LNCAP (cell line): Measurements from ENCODE around the gene CYP4F12.

Experiments
- TF ChIP-seq, protein P1 (sequence below): fragments of 450-650 bp; IDR thresholded peaks from 2 replicates; pipeline ENCODE4 v1.5.1; 2017; ENCODE audit warnings: mild to moderate bottlenecking

Gene CYP4F12

DNA sequence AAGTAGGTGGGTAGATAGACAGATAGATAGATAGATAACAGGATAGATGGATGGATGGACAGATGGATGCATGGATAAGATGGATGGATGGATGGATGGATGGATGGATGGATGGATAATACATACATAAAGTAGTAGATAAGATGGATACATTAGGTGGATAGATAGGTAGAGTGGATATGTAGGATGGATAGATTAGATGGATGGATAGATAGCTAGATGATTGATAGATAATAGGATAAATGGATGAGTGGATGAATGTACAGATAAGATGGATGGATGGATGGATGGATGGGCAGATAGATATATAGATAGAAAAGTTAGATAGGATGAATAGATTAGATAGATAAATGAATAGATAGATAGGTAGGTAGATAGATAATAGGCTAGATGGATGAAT, 30.1 kb upstream of the CYP4F12 start:
- TF ChIP-seq, protein P1, sequence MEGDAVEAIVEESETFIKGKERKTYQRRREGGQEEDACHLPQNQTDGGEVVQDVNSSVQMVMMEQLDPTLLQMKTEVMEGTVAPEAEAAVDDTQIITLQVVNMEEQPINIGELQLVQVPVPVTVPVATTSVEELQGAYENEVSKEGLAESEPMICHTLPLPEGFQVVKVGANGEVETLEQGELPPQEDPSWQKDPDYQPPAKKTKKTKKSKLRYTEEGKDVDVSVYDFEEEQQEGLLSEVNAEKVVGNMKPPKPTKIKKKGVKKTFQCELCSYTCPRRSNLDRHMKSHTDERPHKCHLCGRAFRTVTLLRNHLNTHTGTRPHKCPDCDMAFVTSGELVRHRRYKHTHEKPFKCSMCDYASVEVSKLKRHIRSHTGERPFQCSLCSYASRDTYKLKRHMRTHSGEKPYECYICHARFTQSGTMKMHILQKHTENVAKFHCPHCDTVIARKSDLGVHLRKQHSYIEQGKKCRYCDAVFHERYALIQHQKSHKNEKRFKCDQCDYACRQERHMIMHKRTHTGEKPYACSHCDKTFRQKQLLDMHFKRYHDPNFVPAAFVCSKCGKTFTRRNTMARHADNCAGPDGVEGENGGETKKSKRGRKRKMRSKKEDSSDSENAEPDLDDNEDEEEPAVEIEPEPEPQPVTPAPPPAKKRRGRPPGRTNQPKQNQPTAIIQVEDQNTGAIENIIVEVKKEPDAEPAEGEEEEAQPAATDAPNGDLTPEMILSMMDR, result no peak

DNA sequence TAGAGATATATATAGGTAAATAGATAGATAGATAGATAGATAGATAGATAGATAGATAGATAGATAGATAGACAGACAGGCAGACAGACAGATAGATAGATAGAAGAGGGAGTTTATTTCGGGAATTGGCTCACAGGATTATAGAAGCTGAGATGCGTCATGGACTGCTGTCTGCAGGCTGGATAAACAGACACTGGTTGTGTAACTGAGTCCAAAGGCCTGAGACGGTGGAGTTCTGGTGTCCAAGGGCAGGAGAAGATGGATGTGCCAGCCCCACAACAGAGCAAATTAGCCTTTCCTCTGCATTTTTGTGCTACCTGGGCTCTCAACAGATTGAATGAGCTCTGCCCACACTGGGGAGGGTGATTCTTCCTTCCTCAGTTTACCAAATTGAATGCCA, 29.5 kb upstream of the CYP4F12 start:
- TF ChIP-seq, protein P1, result no peak

DNA sequence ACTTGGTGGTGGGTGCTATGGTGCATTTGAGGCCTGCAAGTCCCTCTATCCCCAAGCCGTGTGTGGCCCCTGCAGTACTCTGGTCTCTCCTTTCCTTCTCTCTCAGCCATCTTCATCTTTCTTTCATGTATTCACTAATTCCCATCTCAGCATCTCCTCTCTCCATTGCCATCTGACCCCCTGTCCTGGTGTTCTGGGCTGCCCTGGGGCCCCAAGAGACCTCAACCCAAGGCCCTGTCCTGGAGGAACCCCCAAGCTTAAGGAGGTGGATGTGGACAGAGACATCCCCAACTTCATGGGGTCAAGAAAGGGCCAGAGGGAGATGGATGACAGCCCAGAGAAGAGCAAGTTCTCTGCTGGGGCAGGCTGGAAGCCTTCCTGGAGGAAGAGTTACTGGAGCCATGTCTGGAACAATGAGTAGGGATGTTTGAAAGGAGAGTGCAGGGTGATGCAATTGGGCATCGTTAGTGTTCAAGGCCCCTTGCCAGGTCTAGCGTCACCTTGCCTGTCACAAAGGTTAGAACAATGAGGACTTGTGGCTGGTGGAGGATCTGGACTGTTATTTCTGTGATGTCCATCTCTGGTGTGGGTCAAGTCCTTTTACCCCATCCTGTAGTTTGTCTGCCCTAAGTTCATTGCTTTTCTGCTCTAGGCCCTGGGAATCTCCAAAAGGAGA, 28.7 kb upstream of the CYP4F12 start:
- TF ChIP-seq, protein P1, result no peak

DNA sequence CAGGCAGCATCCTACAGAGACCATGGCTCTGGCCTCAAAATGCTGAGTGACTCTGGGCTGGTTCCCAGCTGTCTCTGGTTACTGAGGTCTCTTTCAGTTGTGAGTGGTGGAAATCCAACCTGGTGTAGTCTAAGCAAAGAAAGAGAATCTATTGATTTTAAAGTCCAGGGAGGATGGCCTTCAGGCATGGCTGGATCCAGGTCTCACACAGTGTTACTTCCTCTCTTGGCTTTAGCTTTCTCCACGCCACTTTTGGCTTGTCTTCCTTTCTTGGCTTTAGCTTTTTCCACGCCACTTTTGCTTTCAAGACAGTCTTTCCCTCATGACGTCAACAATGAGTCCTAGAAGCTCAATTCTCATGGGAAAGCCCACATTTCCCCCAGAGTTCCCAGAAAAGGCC, 28.1 kb upstream of the CYP4F12 start:
- TF ChIP-seq, protein P1, result no peak

DNA sequence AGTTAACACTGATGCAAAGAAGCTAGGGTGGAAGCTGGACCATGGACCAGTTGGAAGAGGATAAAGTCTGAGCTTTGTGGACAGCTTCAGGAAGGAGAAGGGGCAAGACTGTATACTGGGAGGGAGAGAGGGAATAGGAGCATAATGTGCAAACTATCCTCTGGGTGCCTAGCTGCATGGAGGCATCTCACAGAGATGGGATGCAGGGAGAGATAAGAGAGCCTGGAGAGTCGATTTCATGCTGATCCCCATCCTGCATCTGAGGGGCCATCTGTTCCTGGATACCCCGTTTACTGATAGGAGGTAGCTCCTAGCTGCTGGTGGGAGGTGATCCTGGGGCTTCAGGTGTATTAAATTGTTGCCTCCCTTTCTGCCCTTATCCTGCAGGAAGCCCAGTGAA, 23.4 kb upstream of the CYP4F12 start:
- TF ChIP-seq, protein P1, result no peak

DNA sequence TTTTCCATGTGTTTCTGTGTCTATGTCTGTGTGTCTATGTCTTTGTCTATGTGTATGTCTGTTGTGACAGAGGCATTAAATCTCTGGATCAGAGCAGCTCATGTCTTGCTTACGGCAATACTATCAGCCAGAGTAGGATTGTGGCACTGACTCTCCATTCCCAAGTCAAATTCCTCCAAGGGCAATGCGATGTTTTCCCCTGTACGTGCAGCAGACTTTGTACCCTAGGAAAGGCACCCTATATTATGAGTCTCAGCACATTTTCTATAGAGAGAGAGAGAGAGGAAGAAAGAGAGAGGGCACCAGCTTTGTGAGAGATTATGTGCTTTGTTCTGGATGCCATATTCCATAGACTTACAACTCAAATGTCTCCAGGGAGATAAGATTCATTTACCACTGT, 21.1 kb upstream of the CYP4F12 start:
- TF ChIP-seq, protein P1, result no peak

DNA sequence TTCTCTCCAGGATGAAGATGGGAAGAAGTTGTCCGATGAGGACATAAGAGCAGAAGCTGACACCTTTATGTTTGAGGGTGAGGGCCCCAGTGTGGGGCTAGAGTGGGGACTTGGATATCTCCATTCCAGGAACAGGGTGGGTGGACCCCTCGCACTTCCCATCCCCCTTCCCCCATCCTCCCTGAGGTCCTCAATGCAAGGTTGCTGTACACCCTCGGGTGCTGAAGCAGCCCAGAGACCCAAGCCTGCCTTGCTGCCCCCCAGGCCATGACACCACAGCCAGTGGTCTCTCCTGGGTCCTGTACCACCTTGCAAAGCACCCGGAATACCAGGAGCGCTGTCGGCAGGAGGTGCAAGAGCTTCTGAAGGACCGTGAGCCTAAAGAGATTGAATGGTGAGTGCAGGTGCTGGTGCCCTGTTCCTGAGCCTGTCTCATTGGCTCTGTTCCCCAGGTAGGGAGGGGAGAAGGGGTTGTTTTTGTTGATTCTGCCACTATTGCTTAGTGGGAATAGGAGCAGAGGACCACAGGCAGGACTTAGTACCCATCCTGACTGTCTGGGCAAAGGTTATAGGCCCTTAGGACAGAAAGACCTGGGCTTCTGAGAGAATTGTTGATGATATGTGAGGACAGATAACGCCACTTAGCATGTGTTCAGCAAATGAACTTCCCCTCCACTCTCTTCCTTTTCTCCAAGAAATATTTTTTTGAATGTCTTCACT, 20.2 kb upstream of the CYP4F12 start:
- TF ChIP-seq, protein P1, result no peak
